HepG2 (cell line): ENCODE data around the gene HSPA1B. TPM values are rescaled to one million over a fixed set of nuclear protein-coding genes. Genes with fewer than 3 reads are reported as not detected.
A peak's percentile ranks its signal among the peaks of the same experiment; 100 is the strongest.

Source experiments
- HDAC2 ChIP-seq: sonication (generic); formaldehyde crosslinking; IDR thresholded peaks from 2 replicates; pipeline ENCODE4 v1.4.0; 2020; ENCODE audit warnings: missing genetic modification reagents
- HMGXB3 ChIP-seq: sonication (generic); formaldehyde crosslinking; IDR thresholded peaks from 2 replicates; pipeline ENCODE4 v1.4.0; 2020; ENCODE audit warnings: missing genetic modification reagents, borderline replicate concordance
- HNRNPUL1 ChIP-seq: fragments of 200-400 bp; formaldehyde crosslinking; IDR thresholded peaks from 2 replicates; pipeline ENCODE4 v1.6.1; 2017; ENCODE audit warnings: low read depth, mild to moderate bottlenecking, low read length, moderate library complexity
- ISX ChIP-seq: sonication (generic); formaldehyde crosslinking; conservative IDR thresholded peaks from 2 replicates; pipeline ENCODE4 v1.5.0; 2020; ENCODE audit warnings: missing genetic modification reagents
- KLF15 ChIP-seq: sonication (generic); formaldehyde crosslinking; IDR thresholded peaks from 2 replicates; pipeline ENCODE4 v1.8.1; 2023; ENCODE audit warnings: borderline replicate concordance, mild to moderate bottlenecking, inconsistent platforms, missing genetic modification reagents, mixed read lengths
- KLF6 ChIP-seq: IDR thresholded peaks from 2 replicates; pipeline ENCODE4 v1.8.0; 2016; ENCODE audit warnings: missing biosample characterization, missing genetic modification reagents
- MXI1 ChIP-seq: IDR thresholded peaks from 3 replicates; pipeline ENCODE4 v1.6.1; 2012; ENCODE audit warnings: low read depth, low read length, inconsistent platforms, borderline replicate concordance
- RBFOX2 ChIP-seq: fragments of 200-400 bp; formaldehyde crosslinking; IDR thresholded peaks from 2 replicates; pipeline ENCODE4 v1.6.1; 2017; ENCODE audit warnings: low read depth, mild to moderate bottlenecking, low read length
- SMAD1 ChIP-seq: sonication (generic); formaldehyde crosslinking; IDR thresholded peaks from 2 replicates; pipeline ENCODE4 v1.4.0; 2020; ENCODE audit warnings: missing genetic modification reagents, low read depth, mild to moderate bottlenecking, borderline replicate concordance
- TMF1 ChIP-seq: sonication (generic); formaldehyde crosslinking; IDR thresholded peaks from 2 replicates; pipeline ENCODE4 v1.8.1; 2022; ENCODE audit warnings: low read depth, missing genetic modification reagents
- ZFP1 ChIP-seq: IDR thresholded peaks from 2 replicates; pipeline ENCODE4 v1.6.1; 2016
- ZFP37 ChIP-seq: sonication (generic); formaldehyde crosslinking; IDR thresholded peaks from 2 replicates; pipeline ENCODE4 v1.4.0; 2020; ENCODE audit warnings: missing genetic modification reagents, borderline replicate concordance
- ZKSCAN8 ChIP-seq: IDR thresholded peaks from 2 replicates; pipeline ENCODE4 v1.6.1; 2016; ENCODE audit warnings: borderline replicate concordance, missing genetic modification reagents, missing compliant biosample characterization
- ZNF296 ChIP-seq: sonication (generic); formaldehyde crosslinking; conservative IDR thresholded peaks from 2 replicates; pipeline ENCODE4 v1.5.0; 2020; ENCODE audit warnings: mild to moderate bottlenecking, missing genetic modification reagents
- ZNF564 ChIP-seq: sonication (generic); formaldehyde crosslinking; IDR thresholded peaks from 2 replicates; pipeline ENCODE4 v1.8.1; 2023; ENCODE audit warnings: mild to moderate bottlenecking, missing genetic modification reagents
- ZNF790 ChIP-seq: sonication (generic); formaldehyde crosslinking; IDR thresholded peaks from 2 replicates; pipeline ENCODE4 v1.8.0; 2022; ENCODE audit warnings: missing genetic modification reagents, mild to moderate bottlenecking, borderline replicate concordance
- ZSCAN29 ChIP-seq: sonication (generic); formaldehyde crosslinking; conservative IDR thresholded peaks from 2 replicates; pipeline ENCODE4 v1.4.0; 2020; ENCODE audit warnings: mild to moderate bottlenecking, missing genetic modification reagents
- polyA plus RNA-seq, 8 experiments: library from polyadenylated mRNA; depleted of rRNA in 3 of 8; stranded (reverse) in 7 of 8; unstranded in 1 of 8; fragments of >200 nt; fragmentation: Illumina TruSeq in 4 of 8; extraction: Trizol in 4 of 8; gene quantifications; 2 replicates each; pipeline versions ENCODE4 v1.2.1 to v1.2.3, GENCODE V29; 2011 to 2016; ENCODE audit warnings: low read depth in 4 of 8, missing spikeins in 1 of 8, mixed read lengths in 1 of 8; ENCODE audit not compliant: insufficient read depth in 1 of 8
- total RNA-seq, 5 experiments: library from RNA; depleted of rRNA; stranded (reverse); fragments of >200 nt; fragmentation: Illumina TruSeq; extraction: Trizol; gene quantifications; 2 replicates each; pipeline ENCODE4 v1.2.3, GENCODE V29; 2016; ENCODE audit warnings: low read depth in 1 of 5
- TF ChIP-seq, protein P1 (sequence below): sonication (generic); formaldehyde crosslinking; conservative IDR thresholded peaks from 2 replicates; pipeline ENCODE4 v1.4.0; 2020; ENCODE audit warnings: missing genetic modification reagents
- TF ChIP-seq, protein P2 (sequence below): sonication (generic); IDR thresholded peaks from 2 replicates; pipeline ENCODE4 v1.6.1; 2016; ENCODE audit warnings: low read depth, borderline replicate concordance
- TF ChIP-seq, protein P3 (sequence below): IDR thresholded peaks from 2 replicates; pipeline ENCODE4 v1.6.1; 2012; ENCODE audit warnings: low read depth, low read length, improper control_type of control experiment

Gene HSPA1B
- total and polyA plus RNA-seq, 2 of the 13 experiments (the other 11 are each of a cell fraction or from before 2014, with no cell fraction given), result 26.0 to 186 TPM

- TF ChIP-seq, protein P1, sequence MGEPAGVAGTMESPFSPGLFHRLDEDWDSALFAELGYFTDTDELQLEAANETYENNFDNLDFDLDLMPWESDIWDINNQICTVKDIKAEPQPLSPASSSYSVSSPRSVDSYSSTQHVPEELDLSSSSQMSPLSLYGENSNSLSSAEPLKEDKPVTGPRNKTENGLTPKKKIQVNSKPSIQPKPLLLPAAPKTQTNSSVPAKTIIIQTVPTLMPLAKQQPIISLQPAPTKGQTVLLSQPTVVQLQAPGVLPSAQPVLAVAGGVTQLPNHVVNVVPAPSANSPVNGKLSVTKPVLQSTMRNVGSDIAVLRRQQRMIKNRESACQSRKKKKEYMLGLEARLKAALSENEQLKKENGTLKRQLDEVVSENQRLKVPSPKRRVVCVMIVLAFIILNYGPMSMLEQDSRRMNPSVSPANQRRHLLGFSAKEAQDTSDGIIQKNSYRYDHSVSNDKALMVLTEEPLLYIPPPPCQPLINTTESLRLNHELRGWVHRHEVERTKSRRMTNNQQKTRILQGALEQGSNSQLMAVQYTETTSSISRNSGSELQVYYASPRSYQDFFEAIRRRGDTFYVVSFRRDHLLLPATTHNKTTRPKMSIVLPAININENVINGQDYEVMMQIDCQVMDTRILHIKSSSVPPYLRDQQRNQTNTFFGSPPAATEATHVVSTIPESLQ (CRISPR knock-in tag), result peak; percentile 80; the same call in 1 of the 2 replicates
- TF ChIP-seq ISX (CRISPR knock-in tag) (no peak), HDAC2 (CRISPR knock-in tag) (peak; percentile 92), KLF6 (CRISPR knock-in tag) (no peak; the same call in none of the 2 replicates), ZKSCAN8 (CRISPR knock-in tag) (peak; percentile 58; the same call in 1 of the 2 replicates), ZNF790 (CRISPR knock-in tag) (no peak), ZFP1 (CRISPR knock-in tag) (peak; percentile 78; the same call in 1 of the 2 replicates), ZNF564 (0 out of 2 replicates have a peak, but pooled peaks have one; percentile 62), TMF1 (peak; percentile 84; the same call in 1 of the 2 replicates), ZNF296 (CRISPR knock-in tag) (no peak), SMAD1 (CRISPR knock-in tag) (peak; percentile 86; the same call in 1 of the 2 replicates), KLF15 (CRISPR knock-in tag) (no peak), HNRNPUL1 (peak; percentile 68; the same call in 1 of the 2 replicates), RBFOX2 (peak; percentile 97), MXI1 (peak; percentile 80; the same call in 2 of the 3 replicates), ZFP37 (CRISPR knock-in tag) (peak; percentile 38; the same call in 1 of the 2 replicates), ZSCAN29 (CRISPR knock-in tag) (peak; percentile 97), HMGXB3 (peak; percentile 82; the same call in 1 of the 2 replicates)
- TF ChIP-seq, protein P2, sequence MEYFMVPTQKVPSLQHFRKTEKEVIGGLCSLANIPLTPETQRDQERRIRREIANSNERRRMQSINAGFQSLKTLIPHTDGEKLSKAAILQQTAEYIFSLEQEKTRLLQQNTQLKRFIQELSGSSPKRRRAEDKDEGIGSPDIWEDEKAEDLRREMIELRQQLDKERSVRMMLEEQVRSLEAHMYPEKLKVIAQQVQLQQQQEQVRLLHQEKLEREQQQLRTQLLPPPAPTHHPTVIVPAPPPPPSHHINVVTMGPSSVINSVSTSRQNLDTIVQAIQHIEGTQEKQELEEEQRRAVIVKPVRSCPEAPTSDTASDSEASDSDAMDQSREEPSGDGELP, result no peak
- TF ChIP-seq, protein P3, sequence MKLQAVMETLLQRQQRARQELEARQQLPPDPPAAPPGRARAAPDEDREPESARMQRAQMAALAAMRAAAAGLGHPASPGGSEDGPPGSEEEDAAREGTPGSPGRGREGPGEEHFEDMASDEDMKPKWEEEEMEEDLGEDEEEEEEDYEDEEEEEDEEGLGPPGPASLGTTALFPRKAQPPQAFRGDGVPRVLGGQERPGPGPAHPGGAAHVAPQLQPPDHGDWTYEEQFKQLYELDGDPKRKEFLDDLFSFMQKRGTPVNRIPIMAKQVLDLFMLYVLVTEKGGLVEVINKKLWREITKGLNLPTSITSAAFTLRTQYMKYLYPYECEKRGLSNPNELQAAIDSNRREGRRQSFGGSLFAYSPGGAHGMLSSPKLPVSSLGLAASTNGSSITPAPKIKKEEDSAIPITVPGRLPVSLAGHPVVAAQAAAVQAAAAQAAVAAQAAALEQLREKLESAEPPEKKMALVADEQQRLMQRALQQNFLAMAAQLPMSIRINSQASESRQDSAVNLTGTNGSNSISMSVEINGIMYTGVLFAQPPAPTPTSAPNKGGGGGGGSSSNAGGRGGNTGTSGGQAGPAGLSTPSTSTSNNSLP, result no peak
These were observed 20.9 kb upstream of the HSPA1B start, which contains the start of gene LSM2 (continued) for GRCh38 chr6:31806470-31807272.
